DND-41 (cell line): ENCODE results near the gene ALCAM.

Source experiments
- ATAC-seq: fragments of 200-7000 bp; cut with Tn5 transposase; 3 replicates; pipeline ENCODE4 v1.9.1; 2021; ENCODE audit warnings: low read depth; ENCODE audit not compliant: insufficient read depth
- DNase-seq: peaks from one replicate; pipeline ENCODE4 v3.0.0-alpha.2; 2020
- H2AFZ ChIP-seq: 2 replicates; pipeline ENCODE4 v1.6.0; 2012; ENCODE audit warnings: low read depth, low read length
- H3K27ac ChIP-seq: 2 replicates; pipeline ENCODE4 v1.5.1; 2012; ENCODE audit warnings: low read length, inconsistent platforms
- H3K27me3 ChIP-seq: fragments of 200-600 bp; sonication (generic); 2 replicates; pipeline ENCODE4 v1.6.0; 2012; ENCODE audit warnings: low read length, mild to moderate bottlenecking, inconsistent platforms; ENCODE audit not compliant: insufficient read depth, poor library complexity
- H3K36me3 ChIP-seq: 2 replicates; pipeline ENCODE4 v1.5.1; 2012; ENCODE audit warnings: low read length, inconsistent platforms; ENCODE audit not compliant: insufficient read depth
- H3K4me1 ChIP-seq: 2 replicates; pipeline ENCODE4 v1.5.1; 2012; ENCODE audit warnings: mild to moderate bottlenecking, low read length; ENCODE audit not compliant: insufficient read depth
- H3K4me2 ChIP-seq: 2 replicates; pipeline ENCODE4 v1.6.0; 2012; ENCODE audit warnings: mild to moderate bottlenecking, moderate library complexity, low read length, inconsistent platforms; ENCODE audit not compliant: insufficient read depth
- H3K4me3 ChIP-seq, 2 experiments: fragments of 200-600 bp in 1 of 2; shearing (Covaris generic) in 1 of 2; 2 replicates each; pipeline ENCODE4 v1.5.1; 2012 to 2016; ENCODE audit warnings: inconsistent platforms in 2 of 2, low read length in 2 of 2, mild to moderate bottlenecking in 2 of 2, low read depth in 1 of 2, moderate library complexity in 1 of 2
- H3K79me2 ChIP-seq: 2 replicates; pipeline ENCODE4 v1.6.0; 2012; ENCODE audit warnings: low read length, inconsistent platforms; ENCODE audit not compliant: insufficient read depth
- H3K9ac ChIP-seq: 2 replicates; pipeline ENCODE4 v1.6.0; 2012; ENCODE audit warnings: low read depth, mild to moderate bottlenecking, inconsistent platforms, low read length, moderate library complexity
- H3K9me3 ChIP-seq: 2 replicates; pipeline ENCODE4 v1.5.1; 2012; ENCODE audit warnings: low read length, moderate library complexity, mild to moderate bottlenecking, inconsistent platforms; ENCODE audit not compliant: insufficient read depth, severe bottlenecking
- H4K20me1 ChIP-seq: 2 replicates; pipeline ENCODE4 v1.6.0; 2012; ENCODE audit warnings: low read length; ENCODE audit not compliant: insufficient read depth
- CTCF ChIP-seq: IDR thresholded peaks from 2 replicates; pipeline ENCODE4 v1.5.1; 2012; ENCODE audit warnings: borderline replicate concordance, low read length, moderate library complexity, mild to moderate bottlenecking; ENCODE audit not compliant: poor library complexity, severe bottlenecking; ENCODE audit errors: extremely low read depth
- EZH2 ChIP-seq: IDR thresholded peaks from 3 replicates; pipeline ENCODE4 v1.6.1; 2012; ENCODE audit warnings: borderline replicate concordance, low read depth, mild to moderate bottlenecking, moderate library complexity, low read length, inconsistent platforms; ENCODE audit not compliant: severe bottlenecking

ALCAM gene

DNA sequence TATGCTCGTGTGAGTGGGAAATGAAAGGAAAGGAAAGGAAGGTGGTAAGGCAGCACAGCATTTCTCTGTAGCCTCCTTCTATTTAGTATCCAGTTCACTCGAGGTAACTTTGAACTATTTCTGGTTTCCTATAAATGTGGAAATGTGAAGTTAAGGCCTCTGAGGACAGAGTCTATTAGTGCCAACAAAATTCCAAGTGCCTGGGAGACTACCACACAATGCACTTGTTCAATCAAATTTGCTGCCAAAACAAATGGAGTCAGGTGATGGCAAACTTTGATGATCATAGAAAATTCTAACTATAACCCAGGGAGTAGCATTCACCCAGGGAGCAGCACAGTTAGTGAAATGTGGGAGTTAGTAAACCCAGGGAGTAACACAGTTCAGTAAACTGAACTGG is 155.1 kb downstream of the ALCAM start:
- no peaks in the 10 kb centered on the region for H4K20me1 ChIP-seq
- ATAC-seq (no peak), DNase-seq (no peak)
- H3K27ac ChIP-seq = no peak overlapping the region
- H2AFZ ChIP-seq = no peak overlapping the region
- peaks cover 3% of the 10 kb centered on the region; the same call in 1 of the 2 replicates for H3K4me1 ChIP-seq
- TF ChIP-seq EZH2 = no peak
- no peak for TF ChIP-seq CTCF
- H3K27me3 ChIP-seq = no peaks in the 10 kb centered on the region
- H3K4me2 ChIP-seq = no peak overlapping the region
- no peaks in the 10 kb centered on the region for H3K9me3 ChIP-seq
- H3K36me3 ChIP-seq = no peaks in the 10 kb centered on the region
- H3K9ac ChIP-seq = no peak overlapping the region
- no peaks in the 10 kb centered on the region for H3K79me2 ChIP-seq
- no peak overlapping the region for H3K4me3 ChIP-seq

GRCh38 chr3:105523501-105523900 is 156.8 kb downstream of the ALCAM start:
- TF ChIP-seq CTCF (no peak), EZH2 (no peak)
- no peaks in the 10 kb centered on the region for H3K9me3 ChIP-seq
- H3K4me3 ChIP-seq = no peak overlapping the region
- DNase-seq (no peak), ATAC-seq (no peak)
- H3K79me2 ChIP-seq = no peaks in the 10 kb centered on the region
- peaks cover 3% of the 10 kb centered on the region; the same call in 1 of the 2 replicates for H3K4me1 ChIP-seq
- H3K9ac ChIP-seq = no peak overlapping the region
- H4K20me1 ChIP-seq = no peaks in the 10 kb centered on the region
- H3K27me3 ChIP-seq = no peaks in the 10 kb centered on the region
- no peaks in the 10 kb centered on the region for H3K36me3 ChIP-seq
- no peak overlapping the region for H3K4me2 ChIP-seq
- no peak overlapping the region for H2AFZ ChIP-seq
- H3K27ac ChIP-seq = no peak overlapping the region

DNA sequence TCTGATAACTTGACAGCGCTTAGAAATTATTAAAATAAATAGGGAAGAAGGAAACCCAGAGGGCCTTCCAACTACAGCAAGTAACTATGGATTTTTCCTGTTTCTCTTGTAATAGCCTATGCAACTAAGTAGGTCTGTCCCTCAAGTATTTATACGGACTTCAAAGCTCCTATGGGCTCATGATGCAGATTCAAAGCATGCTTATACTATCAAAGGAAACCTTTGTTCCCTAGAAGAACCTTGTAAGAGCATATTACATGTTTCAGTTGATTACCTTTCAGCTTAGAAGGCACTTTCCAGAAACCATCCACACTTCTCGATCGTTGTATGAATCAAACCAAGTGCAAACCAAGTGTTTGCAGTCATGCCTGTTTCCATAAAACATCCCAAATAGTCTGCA is 158.8 kb downstream of the ALCAM start:
- ATAC-seq (no peak), DNase-seq (no peak)
- TF ChIP-seq CTCF (no peak), EZH2 (no peak)

More for the DNA sequence above, 158.8 kb downstream of the ALCAM start:
- Histone ChIP-seq H2AFZ (no peak overlapping the region), H3K27me3 (no peaks in the 10 kb centered on the region), H3K4me2 (no peak overlapping the region), H3K27ac (no peak overlapping the region), H3K4me3 (no peak overlapping the region), H4K20me1 (no peaks in the 10 kb centered on the region), H3K4me1 (no peaks in the 10 kb centered on the region), H3K9ac (no peak overlapping the region), H3K9me3 (no peaks in the 10 kb centered on the region), H3K79me2 (no peaks in the 10 kb centered on the region), H3K36me3 (no peaks in the 10 kb centered on the region)
